Measurements from ENCODE around the gene NR4A1.

DNA sequence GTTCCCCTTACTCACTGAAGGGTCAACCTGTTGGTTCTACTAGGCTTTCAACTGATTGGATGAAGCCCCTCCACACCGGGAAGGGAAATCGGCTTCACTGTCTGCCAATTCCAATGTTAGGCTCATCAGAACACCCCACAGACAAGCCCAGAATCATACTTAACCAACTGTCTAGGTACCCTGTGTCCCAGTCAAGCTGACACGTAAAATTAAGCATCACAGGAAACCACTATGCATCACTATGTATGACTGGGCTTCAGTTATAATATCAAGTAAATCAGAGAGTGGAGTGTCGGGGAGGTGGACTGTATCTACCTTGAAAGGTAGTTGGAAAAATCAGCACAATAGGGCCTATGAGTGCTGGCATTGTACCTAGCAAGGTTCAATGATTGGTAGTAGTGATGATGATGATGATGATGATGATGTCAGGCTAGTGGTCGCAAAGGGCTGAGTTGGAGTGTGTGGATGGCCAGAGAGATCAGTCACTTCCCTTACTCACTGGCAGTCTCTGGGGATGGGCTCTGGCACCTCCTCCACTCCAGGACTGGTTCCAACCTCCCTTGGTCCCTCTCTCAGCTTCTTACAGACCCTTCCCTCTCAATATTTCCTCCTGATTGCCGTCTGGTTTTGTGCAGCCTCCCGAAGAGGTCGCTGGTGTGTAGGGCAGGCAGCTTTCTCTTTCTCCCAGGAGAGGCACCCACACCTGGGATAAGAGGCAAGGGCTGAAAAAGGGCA is 15.3 kb downstream of the NR4A1 start:
- TF ChIP-seq, protein P1, sequence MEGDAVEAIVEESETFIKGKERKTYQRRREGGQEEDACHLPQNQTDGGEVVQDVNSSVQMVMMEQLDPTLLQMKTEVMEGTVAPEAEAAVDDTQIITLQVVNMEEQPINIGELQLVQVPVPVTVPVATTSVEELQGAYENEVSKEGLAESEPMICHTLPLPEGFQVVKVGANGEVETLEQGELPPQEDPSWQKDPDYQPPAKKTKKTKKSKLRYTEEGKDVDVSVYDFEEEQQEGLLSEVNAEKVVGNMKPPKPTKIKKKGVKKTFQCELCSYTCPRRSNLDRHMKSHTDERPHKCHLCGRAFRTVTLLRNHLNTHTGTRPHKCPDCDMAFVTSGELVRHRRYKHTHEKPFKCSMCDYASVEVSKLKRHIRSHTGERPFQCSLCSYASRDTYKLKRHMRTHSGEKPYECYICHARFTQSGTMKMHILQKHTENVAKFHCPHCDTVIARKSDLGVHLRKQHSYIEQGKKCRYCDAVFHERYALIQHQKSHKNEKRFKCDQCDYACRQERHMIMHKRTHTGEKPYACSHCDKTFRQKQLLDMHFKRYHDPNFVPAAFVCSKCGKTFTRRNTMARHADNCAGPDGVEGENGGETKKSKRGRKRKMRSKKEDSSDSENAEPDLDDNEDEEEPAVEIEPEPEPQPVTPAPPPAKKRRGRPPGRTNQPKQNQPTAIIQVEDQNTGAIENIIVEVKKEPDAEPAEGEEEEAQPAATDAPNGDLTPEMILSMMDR (conservative IDR thresholded peaks at IDR 0.05; ENCODE audit: low read length): no peak
- TF ChIP-seq EZH2phosphoT487 (IDR thresholded peaks at IDR 0.05; ENCODE audit: borderline replicate concordance): no peak
